ENCODE measurements around the gene HOXD12.

Gene HOXD12

GRCh38 chr2:176151442-176152287 is 52.1 kb downstream of the HOXD12 start, which contains the start of gene HOXD4:
TSS of gene HOXD4 (plus strand) at chr2:176151550. CDS start at chr2:176151634, 84 bp downstream.
- DNase-seq = no peak

Measured in right hindlimb (tissue), 1 donor.